ENCODE results near the gene XRCC1. TPM values are rescaled to one million over a fixed set of nuclear protein-coding genes. Genes with fewer than 3 reads are reported as not detected.
A peak's percentile ranks its signal among the peaks of the same experiment; 100 is the strongest.
"Not testable (repeated sequence)": the region's sequence is repeated elsewhere in the genome, so short reads cannot be mapped to it uniquely, and the experiment has no call there.

Gene XRCC1
- total RNA-seq, 2 donors from 2014 or later: 36.9 to 39.5 TPM

- no peak overlapping the region for H3K27ac Mint-ChIP-seq
- peaks cover 25 to 27% of the 10 kb centered on the region in 2 donors for H3K36me3 Mint-ChIP-seq
- ATAC-seq: no peak
Observed at GRCh38 chr19:43591904-43592772, 16.8 kb upstream of the XRCC1 start.

DNA sequence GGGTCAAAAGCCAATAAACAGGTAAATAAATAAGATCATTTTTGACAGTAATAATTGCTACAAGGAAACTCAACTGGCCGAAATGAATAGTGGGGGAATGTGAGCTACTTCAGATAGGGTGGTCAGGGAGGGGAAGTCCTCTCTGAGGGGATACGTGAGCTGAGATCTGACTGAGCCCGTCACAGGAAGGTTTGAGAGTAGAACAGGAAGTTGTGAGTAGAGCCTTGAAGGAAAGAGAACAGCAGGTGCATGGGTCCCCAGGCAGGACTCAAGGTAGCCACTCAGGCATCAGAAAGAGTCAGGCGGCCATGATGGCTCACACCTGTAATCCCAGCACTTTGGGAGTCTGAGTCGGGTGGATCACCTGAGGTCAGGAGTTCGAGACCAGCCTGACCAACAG lies 14.4 kb upstream of the XRCC1 start:
- ATAC-seq (no peak), DNase-seq (ENCODE audit: low spot score in 2 of 2) (no peak)
- H3K27ac Mint-ChIP-seq: peak overlapping the region in 1 of 2 donors; percentile 33
- H3K36me3 Mint-ChIP-seq: peaks cover 8 to 19% of the 10 kb centered on the region in 2 donors
- H3K9me3 Mint-ChIP-seq: no peaks in the 10 kb centered on the region

More at GRCh38 chr19:43591904-43592772, 16.8 kb upstream of the XRCC1 start:
- no peak for DNase-seq (ENCODE audit: low spot score in 2 of 2)
- no peaks in the 10 kb centered on the region for H3K9me3 Mint-ChIP-seq

DNA sequence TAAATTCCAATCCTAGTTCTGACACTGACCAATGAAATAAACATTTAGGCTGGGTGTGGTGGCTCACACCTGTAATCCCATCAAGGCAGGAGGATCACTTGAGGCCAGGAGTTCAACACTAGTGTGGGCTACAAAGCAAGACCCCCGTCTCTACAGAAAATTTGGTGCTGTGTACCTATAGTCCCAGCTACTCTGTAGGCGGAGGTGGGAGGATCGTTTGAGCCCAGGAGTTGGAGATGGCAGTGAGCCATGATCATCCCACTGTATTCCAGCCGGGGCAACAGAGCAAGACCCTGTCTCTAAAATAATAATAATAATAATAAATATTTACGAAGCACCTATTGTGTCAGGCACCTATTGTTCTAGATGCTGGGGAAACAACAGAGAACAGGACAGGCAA lies 13.9 kb upstream of the XRCC1 start:
- DNase-seq (ENCODE audit: low spot score in 2 of 2): no peak
- peaks cover 8 to 19% of the 10 kb centered on the region in 2 donors for H3K36me3 Mint-ChIP-seq
- no peak for ATAC-seq
- H3K9me3 Mint-ChIP-seq: no peaks in the 10 kb centered on the region
- no peak overlapping the region for H3K27ac Mint-ChIP-seq

- not testable (repeated sequence) for H3K36me3 Mint-ChIP-seq; DNase-seq (ENCODE audit: low spot score in 2 of 2); ATAC-seq; H3K9me3 Mint-ChIP-seq; H3K27ac Mint-ChIP-seq
Observed at GRCh38 chr19:43587029-43587428, 11.7 kb upstream of the XRCC1 start.

- H3K9me3 Mint-ChIP-seq: no peaks in the 10 kb centered on the region
- ATAC-seq (no peak), DNase-seq (ENCODE audit: low spot score in 2 of 2) (no peak)
- peaks cover 0 to 10% of the 10 kb centered on the region in 2 donors for H3K36me3 Mint-ChIP-seq
- peak overlapping the region in 1 of 2 donors; percentile 42 for H3K27ac Mint-ChIP-seq
Observed at GRCh38 chr19:43586346-43586745, 11.0 kb upstream of the XRCC1 start.

- DNase-seq (ENCODE audit: low spot score in 2 of 2) (no peak), ATAC-seq (no peak)
- H3K9me3 Mint-ChIP-seq: no peaks in the 10 kb centered on the region
- H3K36me3 Mint-ChIP-seq: peaks cover 7 to 17% of the 10 kb centered on the region in 2 donors
- H3K27ac Mint-ChIP-seq: peak overlapping the region in 1 of 2 donors; percentile 42
Observed at GRCh38 chr19:43584484-43584883, 9.2 kb upstream of the XRCC1 start.

DNA sequence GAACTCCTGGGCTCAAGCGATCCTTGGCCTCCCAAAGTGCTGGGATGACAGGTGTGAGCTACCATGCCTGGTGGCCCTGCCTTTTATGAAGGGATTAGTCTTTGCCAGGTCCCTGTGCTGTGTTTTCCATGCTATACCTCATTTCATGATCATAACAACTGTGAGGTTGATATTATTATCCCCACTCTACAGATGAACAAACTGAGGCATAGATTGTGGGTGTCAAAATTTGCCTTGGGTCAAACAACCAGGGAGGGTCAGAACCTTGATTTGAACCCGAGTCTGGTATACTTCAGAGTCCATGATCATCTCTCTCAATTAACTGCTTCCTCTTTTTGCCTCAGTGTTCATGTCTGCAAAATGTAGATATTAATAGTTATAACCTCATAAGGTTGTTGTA lies 7.2 kb upstream of the XRCC1 start:
- no peaks in the 10 kb centered on the region for H3K9me3 Mint-ChIP-seq
- no peak overlapping the region for H3K27ac Mint-ChIP-seq
- H3K36me3 Mint-ChIP-seq: peaks cover 7 to 18% of the 10 kb centered on the region in 2 donors
- ATAC-seq: no peak
- DNase-seq (ENCODE audit: low spot score in 2 of 2): no peak

DNA sequence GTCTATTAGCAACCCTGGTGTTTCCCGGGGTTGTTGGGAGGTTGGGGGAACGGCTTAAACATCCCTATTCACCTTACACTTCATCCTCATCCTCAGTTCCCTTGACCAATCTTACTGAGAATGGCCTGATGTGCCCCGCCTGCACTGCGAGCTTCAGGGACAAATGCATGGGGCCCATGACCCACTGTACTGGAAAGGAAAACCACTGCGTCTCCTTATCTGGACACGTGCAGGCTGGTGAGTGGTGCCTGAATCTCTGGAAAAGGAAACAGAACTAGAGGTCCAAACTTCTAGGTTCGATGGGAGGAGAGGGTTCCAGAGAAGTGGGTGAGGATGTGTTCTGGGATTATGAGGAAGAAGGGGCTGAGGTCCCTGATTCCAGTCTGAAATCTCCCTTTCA lies 6.1 kb upstream of the XRCC1 start:
- Mint-ChIP-seq H3K36me3 (peaks cover 7 to 18% of the 10 kb centered on the region in 2 donors), H3K27ac (no peak overlapping the region), H3K9me3 (no peaks in the 10 kb centered on the region)
- no peak for ATAC-seq
- no peak for DNase-seq (ENCODE audit: low spot score in 2 of 2)

- Mint-ChIP-seq H3K27ac (peak overlapping the region in 1 of 2 donors; percentile 93), H3K36me3 (peaks cover 13 to 14% of the 10 kb centered on the region in 2 donors), H3K9me3 (no peaks in the 10 kb centered on the region)
- DNase-seq (ENCODE audit: low spot score in 2 of 2) (no peak), ATAC-seq (no peak)
Observed at GRCh38 chr19:43578787-43579186, 3.5 kb upstream of the XRCC1 start.

DNA sequence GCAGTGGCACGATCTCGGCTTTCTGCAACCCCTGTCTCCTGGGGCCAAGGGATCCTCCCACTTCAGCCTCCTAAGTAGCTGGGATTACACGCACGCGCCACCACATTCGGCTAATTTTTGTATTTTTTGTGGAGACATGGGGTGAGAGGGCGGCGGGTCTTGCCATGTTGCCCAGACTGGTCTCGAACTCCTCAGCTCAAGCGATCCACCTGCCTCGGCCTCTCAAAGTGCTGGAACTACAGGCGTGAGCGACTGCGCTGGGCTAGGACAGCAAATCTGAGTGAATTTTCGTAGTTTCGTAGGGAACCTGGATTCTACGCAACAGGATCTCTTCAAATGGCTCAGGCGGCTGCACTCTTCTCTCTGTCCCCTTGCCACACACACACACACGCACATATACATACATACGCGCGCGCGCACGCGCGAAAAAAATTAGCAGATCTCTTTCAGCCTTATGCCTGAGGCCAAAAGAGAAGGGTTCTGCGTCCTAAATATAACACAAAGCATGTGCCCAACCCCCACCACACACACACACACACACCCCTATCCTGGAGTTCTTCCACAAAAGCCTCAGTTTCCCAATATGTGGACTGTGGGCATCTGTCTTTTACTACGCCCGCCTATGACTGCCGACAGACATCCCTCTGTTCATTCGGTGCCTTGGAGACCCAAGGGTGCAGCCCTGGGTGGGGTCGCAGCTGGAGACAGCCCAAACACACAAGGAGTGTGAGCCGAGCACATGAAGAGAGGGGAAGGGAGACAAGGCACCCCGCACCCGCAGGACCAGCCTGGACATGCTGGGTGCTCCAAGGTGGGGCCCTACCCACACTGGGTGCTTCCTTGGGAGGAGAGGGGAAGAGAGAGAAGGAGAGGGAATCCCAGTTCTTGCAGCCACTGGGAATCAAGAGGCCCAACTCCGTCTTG lies 890 bp upstream of the XRCC1 start:
- Mint-ChIP-seq H3K36me3 (peaks cover 13 to 14% of the 10 kb centered on the region in 2 donors), H3K9me3 (no peaks in the 10 kb centered on the region), H3K27ac (peak overlapping the region; percentile 92 to 98)
- ATAC-seq (no peak), DNase-seq (ENCODE audit: low spot score in 2 of 2) (no peak)

- ATAC-seq (no peak), DNase-seq (ENCODE audit: low spot score in 2 of 2) (no peak)
- Mint-ChIP-seq H3K36me3 (peaks cover 7% of the 10 kb centered on the region in 2 donors), H3K27ac (peak overlapping the region; percentile 98 to 99), H3K9me3 (no peaks in the 10 kb centered on the region)
Observed at GRCh38 chr19:43574424-43575155, 737 bp downstream of the XRCC1 start.

DNA sequence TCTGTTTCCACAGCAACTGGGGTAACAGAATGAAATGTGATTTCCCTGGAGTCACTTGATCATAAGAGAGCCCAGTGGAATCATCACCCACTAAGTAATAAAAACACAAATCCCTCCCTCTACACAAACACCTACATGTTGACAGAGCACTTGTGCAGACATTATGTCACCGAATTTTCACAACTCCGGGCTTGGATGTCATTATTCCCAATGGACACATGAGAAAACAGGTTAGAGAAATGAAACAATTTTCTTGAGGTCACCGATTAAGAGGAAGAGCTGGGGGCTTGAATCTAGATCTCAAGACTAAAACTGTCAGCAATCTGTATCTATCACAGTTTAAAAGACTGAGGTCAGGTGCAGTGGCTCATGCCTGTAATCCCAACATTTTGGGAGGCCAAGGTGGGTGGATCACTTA lies 3.1 kb downstream of the XRCC1 start:
- Mint-ChIP-seq H3K27ac (peak overlapping the region in 1 of 2 donors; percentile 38), H3K9me3 (no peaks in the 10 kb centered on the region), H3K36me3 (peaks cover 5 to 6% of the 10 kb centered on the region in 2 donors)
- ATAC-seq (no peak), DNase-seq (ENCODE audit: low spot score in 2 of 2) (no peak)

GRCh38 chr19:43570174-43570791 lies 5.0 kb downstream of the XRCC1 start:
- no peak for ATAC-seq
- Mint-ChIP-seq H3K9me3 (no peaks in the 10 kb centered on the region), H3K27ac (peak overlapping the region in 1 of 2 donors; percentile 42), H3K36me3 (peaks cover 4 to 5% of the 10 kb centered on the region in 2 donors)
- DNase-seq (ENCODE audit: low spot score in 2 of 2): no peak

- Mint-ChIP-seq H3K36me3 (no peaks in the 10 kb centered on the region), H3K27ac (peak overlapping the region in 1 of 2 donors; percentile 42), H3K9me3 (no peaks in the 10 kb centered on the region)
- ATAC-seq (no peak), DNase-seq (ENCODE audit: low spot score in 2 of 2) (no peak)
Observed at GRCh38 chr19:43569657-43570056, 5.7 kb downstream of the XRCC1 start.

DNA sequence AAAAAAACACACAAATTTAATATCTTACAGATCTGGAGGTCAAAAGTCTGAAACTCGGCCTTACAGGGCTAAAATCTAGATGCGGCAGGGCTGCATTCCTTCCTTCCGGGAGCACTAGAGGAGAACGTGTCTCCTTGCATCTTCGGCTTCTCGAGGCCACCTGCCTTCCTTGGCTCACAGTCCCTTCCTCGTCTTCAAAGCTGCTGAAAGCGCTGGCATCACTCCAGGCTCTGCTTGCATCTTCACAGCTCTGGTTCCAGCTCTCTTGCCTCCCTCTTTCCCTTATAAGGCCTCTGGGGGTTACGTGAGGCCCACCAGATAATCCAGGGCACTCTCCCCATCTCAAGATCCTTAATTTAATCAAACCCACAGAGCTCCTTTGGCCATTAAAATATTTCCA lies 10.5 kb downstream of the XRCC1 start:
- Mint-ChIP-seq H3K9me3 (peaks cover 3% of the 10 kb centered on the region in 2 donors), H3K36me3 (peaks cover 6 to 29% of the 10 kb centered on the region in 2 donors)
- ATAC-seq: no peak

More for the DNA sequence above, 10.5 kb downstream of the XRCC1 start:
- no peak for DNase-seq (ENCODE audit: low spot score in 2 of 2)
- H3K27ac Mint-ChIP-seq: peak overlapping the region; percentile 41 to 99

Measured in activated naive CD4-positive, alpha-beta T cell treated with anti-CD3 and anti-CD28 coated beads, Interleukin-2, amount 50 U/mL, for 72 hours (primary cell).